GM21447 (cell line): ENCODE results near the gene VSTM5.
"Not testable (repeated sequence)": the region's sequence is repeated elsewhere in the genome, so short reads cannot be mapped to it uniquely, and the experiment has no call there.

Experiments used
- ATAC-seq: cut with Tn5 transposase; IDR thresholded peaks from one replicate; pipeline ENCODE4 v1.9.1; 2021; ENCODE audit not compliant: unreplicated experiment

The VSTM5 gene

DNA sequence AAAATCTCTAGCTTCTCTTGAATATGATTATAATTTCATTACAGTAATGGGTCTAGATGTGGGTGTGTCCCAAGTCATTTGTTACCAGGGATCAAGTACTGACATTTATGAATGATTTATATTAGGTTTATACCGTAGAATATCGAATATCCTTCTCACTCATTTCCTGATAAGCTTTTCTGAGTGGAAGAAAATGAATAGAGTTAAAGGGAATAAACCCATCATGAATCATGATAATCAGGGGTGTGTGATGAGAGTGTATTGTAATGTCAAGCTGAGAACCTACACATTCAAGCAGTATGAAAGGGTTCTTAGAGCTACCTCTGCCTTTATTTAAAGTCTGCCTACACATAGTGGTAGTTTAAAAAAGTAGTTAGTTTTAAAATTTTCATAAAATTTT, 49.1 kb downstream of the VSTM5 start:
- ATAC-seq: no peak

DNA sequence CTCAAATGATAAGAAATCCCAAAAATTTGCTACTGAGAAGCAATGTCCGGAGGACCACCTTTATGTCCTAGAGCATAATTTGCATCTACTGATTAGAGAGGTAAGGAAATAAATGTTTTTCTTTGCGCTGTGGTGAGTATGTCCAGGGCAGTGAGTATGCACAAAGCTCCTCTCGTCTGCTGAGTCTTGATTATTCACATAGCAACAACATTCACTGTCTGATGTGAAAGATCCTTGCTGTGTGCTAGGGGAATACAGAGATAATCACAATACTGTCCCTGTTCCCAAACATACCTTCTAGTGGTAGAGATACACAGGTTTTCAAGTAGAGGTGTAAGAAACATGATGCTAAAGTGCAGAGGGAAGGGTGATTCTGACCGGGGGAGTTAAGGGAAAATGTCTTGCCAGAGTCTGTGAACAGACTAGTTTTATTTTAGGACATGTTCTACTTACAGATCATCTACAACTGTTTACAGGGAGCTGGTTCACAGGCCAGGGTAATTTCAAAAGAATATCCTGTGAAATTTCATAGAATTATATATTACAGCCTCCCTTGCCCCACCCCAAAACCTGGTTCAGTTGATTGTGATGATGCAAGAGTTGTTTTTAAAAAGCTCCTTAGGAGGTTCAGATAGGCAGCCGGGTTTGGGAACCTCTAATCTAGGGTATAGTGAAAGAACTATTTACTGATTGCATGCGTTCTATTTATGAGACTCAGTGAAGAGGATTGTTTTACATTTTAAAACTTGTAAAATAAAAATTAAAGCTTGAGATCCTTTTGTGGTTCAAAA, 53.8 kb downstream of the VSTM5 start:
- no peak for ATAC-seq

DNA sequence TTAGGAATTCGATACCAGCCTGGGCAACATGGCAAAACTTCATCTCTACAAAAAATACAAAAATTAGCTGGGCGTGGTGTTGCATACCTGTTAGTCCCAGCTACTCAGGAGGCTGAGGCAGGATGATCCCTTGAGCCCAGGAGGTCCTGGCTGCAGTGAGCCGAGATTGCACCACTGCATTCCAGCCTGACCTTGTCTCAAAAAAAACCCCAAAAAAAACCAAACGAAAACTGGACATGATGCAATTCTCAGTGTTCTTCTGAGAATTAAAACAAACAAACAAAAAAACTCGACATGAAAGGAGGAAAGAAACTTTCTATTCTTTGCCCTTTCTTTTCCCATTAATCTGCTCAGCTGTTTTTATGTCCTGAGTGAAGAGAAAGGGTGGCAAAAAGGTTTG, 58.9 kb downstream of the VSTM5 start:
- no peak for ATAC-seq

DNA sequence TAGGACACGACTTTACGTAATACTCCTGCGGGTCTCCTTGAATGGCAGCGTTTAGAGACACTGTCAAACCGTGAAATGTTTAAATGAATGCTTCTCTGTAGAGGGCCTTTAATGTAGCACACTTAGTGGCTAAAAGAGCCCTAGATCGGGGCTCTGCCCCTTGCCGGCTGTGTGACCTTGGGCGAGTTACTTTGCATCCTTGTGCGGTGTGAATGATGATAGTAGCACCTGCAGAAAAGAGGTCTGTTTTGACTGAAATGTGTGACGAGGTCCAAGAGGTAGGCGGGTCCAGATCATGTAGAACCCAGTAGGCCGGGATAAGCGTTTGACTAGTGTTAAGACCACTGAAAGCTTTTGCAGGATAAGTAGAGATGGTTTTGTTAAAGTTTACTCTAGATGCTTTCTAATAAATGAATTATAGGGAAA, 65.5 kb downstream of the VSTM5 start:
- peak; percentile 26 for ATAC-seq

DNA sequence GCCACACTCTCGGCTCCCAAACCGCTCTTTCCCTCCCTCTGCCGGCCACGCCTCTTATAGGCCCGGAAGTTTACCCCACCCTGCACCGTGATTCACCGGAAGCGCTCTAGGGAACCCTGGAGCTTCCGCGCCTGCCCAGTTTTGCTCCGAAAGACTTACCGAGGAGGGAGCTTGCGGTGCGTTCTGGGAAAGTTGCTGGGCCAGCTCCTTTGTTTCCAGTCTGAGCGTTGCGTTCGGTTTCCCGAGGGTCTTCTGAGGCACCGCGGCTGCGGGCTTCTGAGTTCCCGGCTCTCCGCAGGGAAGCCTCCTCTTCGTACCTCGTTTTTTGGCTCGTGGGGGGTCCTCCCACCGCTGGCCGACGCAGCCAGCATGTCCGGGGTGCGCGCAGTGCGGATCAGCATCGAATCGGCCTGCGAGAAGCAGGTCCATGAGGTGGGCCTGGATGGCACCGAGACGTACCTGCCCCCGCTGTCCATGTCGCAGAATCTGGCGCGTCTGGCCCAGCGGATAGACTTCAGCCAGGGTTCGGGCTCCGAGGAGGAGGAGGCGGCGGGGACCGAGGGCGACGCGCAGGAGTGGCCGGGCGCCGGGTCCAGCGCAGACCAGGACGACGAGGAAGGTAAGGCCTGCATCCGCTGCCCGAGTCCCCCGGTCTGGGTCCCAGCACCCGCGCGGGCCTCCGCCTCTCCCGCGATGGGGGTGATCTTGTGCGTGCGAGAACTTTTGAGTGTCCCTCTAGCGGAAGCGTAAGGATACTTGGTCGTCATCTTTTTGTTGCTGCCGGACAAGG, 66.1 kb downstream of the VSTM5 start, which contains the start of gene MED17:
TSS of gene MED17 (plus strand) at position 138 of the 790 bp plus-strand sequence. CDS start at position 370, 232 bp downstream.
- ATAC-seq: peak; percentile 97

DNA sequence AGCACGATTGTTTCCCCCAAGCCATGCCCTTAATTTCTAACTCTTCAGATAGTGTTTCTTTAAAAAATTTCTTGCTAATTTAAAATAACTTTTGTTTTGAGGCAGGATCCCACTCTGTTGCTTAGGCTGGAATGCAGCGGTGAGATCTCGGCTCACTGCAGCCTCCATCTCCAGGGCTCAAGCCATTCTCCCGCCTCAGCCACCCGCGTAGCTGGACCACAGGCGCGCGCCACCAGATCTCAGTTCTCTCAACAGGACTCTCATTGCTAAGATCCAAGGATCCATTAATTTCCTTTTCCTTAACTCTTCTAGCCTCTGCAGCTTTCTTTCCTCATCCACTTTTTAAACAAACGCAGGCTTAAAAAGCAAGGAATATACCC, 66.7 kb downstream of the VSTM5 start:
- peak; percentile 49 for ATAC-seq

DNA sequence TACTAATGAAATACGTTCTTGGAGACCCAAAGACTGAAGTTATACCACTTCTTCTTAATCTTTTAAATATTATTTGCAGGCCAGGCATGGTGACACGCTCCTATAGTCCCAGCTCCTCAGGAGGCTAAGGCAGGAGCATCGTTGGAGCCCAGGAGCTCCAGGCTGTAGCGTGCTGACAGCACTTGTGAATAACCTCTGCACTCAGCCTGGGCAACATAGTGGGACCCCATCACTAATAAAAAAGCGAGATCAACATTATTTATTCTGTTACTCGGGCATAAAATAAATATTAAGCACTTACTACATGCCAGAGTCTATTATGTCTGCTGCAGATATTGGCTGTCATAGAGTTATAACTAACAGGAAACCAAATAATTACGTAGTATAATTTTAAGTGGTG, 67.1 kb downstream of the VSTM5 start:
- no peak for ATAC-seq

DNA sequence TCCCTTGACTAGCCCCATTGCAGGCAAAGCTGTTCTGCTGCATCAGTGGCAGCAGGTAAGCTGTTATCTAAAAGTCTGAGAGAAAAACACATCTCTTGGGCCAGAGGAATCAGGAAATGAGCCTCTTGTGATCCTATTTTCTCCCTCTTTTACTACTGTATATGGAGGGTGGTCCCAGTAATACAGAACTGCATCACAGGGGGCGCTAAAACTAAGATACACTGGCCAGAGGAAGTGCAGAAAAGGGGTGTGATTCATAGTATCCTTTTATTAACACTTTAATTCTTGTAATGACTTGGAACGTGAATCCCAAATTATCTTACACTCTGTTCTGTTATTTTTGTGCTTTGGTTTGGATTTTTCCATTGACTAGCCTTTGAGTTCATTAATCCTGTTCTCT, 75.1 kb downstream of the VSTM5 start:
- no peak for ATAC-seq

DNA sequence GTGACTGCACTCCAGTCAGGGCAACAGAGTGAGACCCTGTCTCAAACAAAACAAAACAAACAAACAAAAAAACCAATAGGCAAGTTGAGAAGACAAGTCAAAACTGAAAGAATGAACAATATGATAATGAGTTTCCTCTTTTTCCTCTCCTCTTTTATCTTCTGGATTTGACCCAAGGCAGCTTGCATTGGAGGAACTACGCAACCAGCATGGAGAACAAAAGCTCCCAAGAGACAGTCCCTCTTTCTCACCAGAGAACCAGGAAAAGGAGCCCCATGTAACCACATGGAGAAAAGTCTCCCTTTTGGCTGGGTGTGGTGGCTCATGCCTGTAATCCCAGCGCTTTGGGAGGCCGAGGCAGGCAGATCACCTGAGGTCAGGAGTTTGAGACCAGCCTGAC, 75.9 kb downstream of the VSTM5 start:
- ATAC-seq: not testable (repeated sequence)

DNA sequence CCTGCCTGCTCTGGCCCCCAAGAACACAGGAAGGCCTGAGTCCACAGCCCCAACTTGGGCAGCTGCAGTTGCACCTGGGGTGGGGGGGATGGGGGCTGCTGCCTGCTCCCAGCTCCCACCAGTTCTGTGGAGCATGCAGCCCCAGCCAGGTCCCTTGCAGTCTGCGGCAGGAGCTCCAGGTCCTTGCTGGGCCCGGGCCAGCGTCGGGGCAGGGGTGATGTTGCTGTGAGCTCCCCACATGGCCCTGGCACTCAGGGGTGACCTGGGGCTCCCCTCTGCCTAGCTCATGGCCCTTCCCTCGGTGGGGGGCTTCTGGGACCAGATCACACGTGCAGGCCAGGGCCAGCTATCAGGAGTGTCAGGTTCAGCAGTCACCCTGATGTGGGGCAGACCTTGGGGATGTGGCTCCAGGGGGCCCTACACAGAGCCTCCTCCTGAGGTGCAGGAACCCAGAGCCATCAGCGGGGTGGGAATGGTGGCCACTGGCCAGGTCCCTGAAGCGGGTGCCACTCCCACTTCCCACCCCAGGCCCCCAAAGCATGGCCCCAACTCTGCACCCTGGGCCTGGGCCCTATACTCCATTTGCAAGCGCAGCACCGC, 76.7 kb downstream of the VSTM5 start:
- no peak for ATAC-seq

DNA sequence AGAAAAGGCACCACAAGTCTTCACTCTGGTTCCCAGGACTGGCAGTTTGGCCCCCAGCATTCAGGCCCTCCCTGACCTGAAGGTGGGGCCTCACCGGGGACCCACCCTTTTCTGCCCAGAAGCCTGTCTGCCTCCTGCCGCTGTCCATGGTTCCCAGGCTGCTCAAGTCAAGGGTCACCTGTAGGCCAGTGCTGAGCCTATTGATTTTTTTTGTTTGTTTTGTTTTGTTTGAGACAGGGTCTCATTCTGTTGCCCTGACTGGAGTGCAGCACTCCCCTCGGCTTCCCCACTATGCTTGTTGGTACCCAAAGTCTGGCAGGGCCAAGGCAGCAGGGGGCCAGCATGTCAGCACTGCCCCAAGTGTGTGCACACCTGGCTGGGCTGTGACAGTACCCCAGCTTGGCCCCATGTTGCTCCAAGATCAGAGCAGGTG, 77.4 kb downstream of the VSTM5 start:
- no peak for ATAC-seq

DNA sequence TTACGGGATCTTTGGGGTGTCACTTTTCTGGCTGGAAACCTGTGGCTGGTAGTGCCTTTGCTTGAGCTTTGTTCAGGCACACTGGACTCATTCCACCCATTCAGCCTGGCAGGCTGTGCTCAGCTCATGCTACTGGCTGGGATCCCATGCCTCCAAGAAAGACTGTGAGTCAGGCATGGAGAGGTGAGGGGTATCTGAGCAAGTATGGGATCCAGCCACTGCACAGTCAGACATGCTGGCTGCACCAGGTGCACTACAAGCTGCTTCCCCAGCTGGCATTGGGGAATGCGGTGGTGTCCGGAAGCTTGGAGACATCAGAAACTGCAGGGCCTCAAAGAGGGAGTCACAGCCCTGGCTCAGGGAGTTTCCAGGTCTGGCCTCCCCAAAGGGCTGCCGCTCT, 78.3 kb downstream of the VSTM5 start:
- ATAC-seq: no peak

DNA sequence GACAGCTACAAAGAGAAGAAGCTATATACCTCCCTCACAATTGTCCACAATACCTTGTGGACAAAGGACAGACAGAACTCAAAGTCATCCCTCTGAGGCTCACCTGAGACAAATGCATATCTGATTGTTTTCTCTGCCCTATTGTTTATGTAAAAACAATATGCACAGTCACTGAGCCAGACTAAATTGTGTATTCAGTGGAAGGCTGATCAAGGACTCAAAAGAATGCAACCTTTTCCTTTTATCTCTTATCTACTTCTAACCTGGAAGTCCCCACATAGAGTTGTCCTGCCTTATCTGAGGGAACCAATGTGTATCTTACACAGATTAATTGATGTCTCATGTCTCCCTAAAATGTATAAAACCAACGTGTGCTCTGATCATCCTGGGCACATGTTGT, 80.3 kb downstream of the VSTM5 start:
- no peak for ATAC-seq
